Measurements from ENCODE around the gene ZNF224. TPM values are rescaled to one million over a fixed set of nuclear protein-coding genes. Genes with fewer than 3 reads are reported as not detected.
A peak's percentile ranks its signal among the peaks of the same experiment; 100 is the strongest.
"Not testable (repeated sequence)": the region's sequence is repeated elsewhere in the genome, so short reads cannot be mapped to it uniquely, and the experiment has no call there.

Gene ZNF224
- polyA plus RNA-seq, 1 experiment = 17.5 TPM

DNA sequence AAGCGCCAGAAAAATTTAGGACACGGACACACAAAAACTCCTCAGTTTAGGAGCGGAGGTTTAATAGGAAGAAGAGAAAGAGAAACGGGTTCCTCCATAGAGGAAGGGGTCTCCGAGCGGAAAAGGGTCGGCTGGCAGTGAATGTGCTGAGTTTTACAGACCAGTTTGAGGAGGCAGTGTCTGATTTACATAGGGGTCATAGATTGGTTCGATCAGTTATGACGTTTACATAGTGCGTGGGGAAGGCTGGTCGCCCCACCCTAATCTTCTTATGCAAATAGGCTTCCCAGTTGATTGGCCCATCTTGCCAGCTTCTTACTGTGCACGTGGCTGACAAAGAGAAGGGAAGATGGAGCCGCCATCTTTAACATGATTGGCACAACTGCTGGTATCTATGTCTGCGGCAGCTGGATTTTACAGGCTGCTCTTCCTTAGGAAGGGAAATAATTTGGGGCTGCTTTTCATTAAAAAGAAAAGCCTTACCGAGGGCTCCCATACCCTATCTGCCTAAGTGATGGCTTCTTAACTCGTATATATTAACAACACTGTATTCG is 17.8 kb downstream of the ZNF224 start:
- Histone ChIP-seq H3K4me3 (ENCODE audit: low read depth, low read length) (peak overlapping the region; percentile 91), H3K9me3 (ENCODE audit: control insufficient read depth, insufficient read depth, low read length) (peaks cover 20% of the 10 kb centered on the region), H3K27ac (ENCODE audit: low read depth, low read length) (peak overlapping the region; percentile 66), H3K27me3 (ENCODE audit: control insufficient read depth, insufficient read depth, low read length) (no peaks in the 10 kb centered on the region)
- TF ChIP-seq CTCF (IDR thresholded peaks at IDR 0.05; ENCODE audit: low read depth, low read length) = no peak
- POLR2A ChIA-PET = interaction anchor here (1.3 kb wide), 1 partner anchor 18 kb away, joined by 3 read pairs; the partner anchor contains the start of gene ZNF224
- CTCF ChIA-PET = interaction anchor here (0.7 kb wide), 1 partner anchor 120 kb away, joined by 3 read pairs; no protein-coding TSS in a partner anchor
- peak; percentile 67 for DNase-seq (ENCODE audit: low read depth, low spot score)

DNA sequence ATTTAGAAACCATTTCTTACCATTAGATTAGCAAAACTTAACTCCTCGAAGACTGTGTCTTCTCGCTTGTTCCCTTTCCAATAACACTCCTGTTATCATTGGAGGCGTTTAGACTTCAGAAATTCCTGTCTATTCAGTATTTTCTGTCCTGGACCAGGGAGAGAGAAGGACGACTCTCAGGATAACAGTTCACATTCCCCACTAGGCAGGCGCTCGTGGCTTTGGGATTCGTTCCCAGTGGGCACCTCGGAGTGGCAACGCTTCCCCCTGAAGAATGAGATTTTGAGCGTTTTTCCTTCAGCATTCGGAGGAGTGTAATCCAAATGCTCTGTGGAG is 18.6 kb downstream of the ZNF224 start:
- H3K27me3 ChIP-seq (ENCODE audit: control insufficient read depth, insufficient read depth, low read length) = no peaks in the 10 kb centered on the region
- ChIA-PET CTCF (no interaction called here), POLR2A (interaction anchor here (0.9 to 1.5 kb wide), 4 partner anchors 18 to 286 kb away, joined by 3 to 8 read pairs (median 5); partner anchors contain the start of genes ZNF226 and ZNF283)
- H3K4me3 ChIP-seq (ENCODE audit: low read depth, low read length) = peak overlapping the region; percentile 91
- TF ChIP-seq CTCF (IDR thresholded peaks at IDR 0.05; ENCODE audit: low read depth, low read length) = no peak
- DNase-seq (ENCODE audit: low read depth, low spot score) = no peak
- peak overlapping the region; percentile 59 for H3K27ac ChIP-seq (ENCODE audit: low read depth, low read length)
- peaks cover 12% of the 10 kb centered on the region for H3K9me3 ChIP-seq (ENCODE audit: control insufficient read depth, insufficient read depth, low read length)

GRCh38 chr19:44113138-44113783 is 19.1 kb downstream of the ZNF224 start, which contains the start of gene ZNF225:
Gene ZNF225, plus strand, starts transcription at chr19:44113399. Its CDS starts 2,429 bp downstream, at chr19:44115828.
- peak; percentile 96 for DNase-seq (ENCODE audit: low read depth, low spot score)
- Histone ChIP-seq H3K27ac (ENCODE audit: low read depth, low read length) (peak within 1 kb of the TSS; percentile 82), H3K27me3 (ENCODE audit: control insufficient read depth, insufficient read depth, low read length) (no peaks in the 10 kb centered on the region), H3K9me3 (ENCODE audit: control insufficient read depth, insufficient read depth, low read length) (peaks cover 10% of the 10 kb centered on the region), H3K4me3 (ENCODE audit: low read depth, low read length) (peak within 1 kb of the TSS; percentile 91)
- TF ChIP-seq CTCF (IDR thresholded peaks at IDR 0.05; ENCODE audit: low read depth, low read length) = no peak; the same call in 1 of the 2 replicates
- ChIA-PET CTCF (no interaction called here), POLR2A (interaction anchor here (0.9 to 1.5 kb wide), 5 partner anchors 18 to 286 kb away, joined by 3 to 8 read pairs (median 5); partner anchors contain the start of genes ZNF224, ZNF226 and ZNF283)

DNA sequence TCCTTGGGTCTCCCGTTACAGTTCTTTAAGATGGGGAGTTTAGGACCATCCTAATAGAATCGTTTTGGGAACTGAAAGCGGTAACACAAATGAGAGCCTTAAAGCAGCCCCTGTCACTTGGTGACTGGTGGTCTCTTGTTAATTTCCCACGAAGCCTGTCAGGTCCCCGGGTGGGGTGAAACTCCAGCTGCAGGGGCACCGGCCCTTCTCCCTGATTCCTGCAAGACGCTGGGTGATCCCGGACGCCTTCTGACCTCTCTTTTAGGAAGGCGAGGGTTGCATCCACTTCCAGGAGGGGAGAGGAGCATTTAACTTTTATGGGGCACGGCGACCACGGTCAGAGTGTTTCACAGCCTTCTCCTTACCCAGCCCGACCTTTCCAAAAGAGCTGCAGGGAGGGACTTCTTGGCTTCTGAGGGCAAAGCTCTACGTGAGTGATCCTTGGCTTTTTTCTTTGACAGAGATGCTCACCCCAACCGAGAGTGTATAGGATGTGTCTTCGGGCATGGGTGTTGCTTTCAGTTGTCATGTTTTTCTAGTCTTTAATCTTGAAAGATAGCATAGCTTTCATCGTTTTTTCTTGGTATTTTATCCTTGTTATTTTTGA is 19.7 kb downstream of the ZNF224 start:
- ChIA-PET CTCF (no interaction called here), POLR2A (interaction anchor here (0.9 to 1.5 kb wide), 4 partner anchors 19 to 63 kb away, joined by 3 to 8 read pairs (median 5); partner anchors contain the start of genes ZNF224 and ZNF226)
- no peaks in the 10 kb centered on the region for H3K27me3 ChIP-seq (ENCODE audit: control insufficient read depth, insufficient read depth, low read length)
- no peak for TF ChIP-seq CTCF (IDR thresholded peaks at IDR 0.05; ENCODE audit: low read depth, low read length)
- no peak for DNase-seq (ENCODE audit: low read depth, low spot score)
- peaks cover 10% of the 10 kb centered on the region for H3K9me3 ChIP-seq (ENCODE audit: control insufficient read depth, insufficient read depth, low read length)
- H3K4me3 ChIP-seq (ENCODE audit: low read depth, low read length) = peak overlapping the region; percentile 86
- peak overlapping the region; percentile 82 for H3K27ac ChIP-seq (ENCODE audit: low read depth, low read length)

- H3K9me3 ChIP-seq (ENCODE audit: control insufficient read depth, insufficient read depth, low read length); POLR2A ChIA-PET; DNase-seq (ENCODE audit: low read depth, low spot score): not testable (repeated sequence)
Measured at GRCh38 chr19:44121162-44121561, 27.0 kb downstream of the ZNF224 start.

More at GRCh38 chr19:44121162-44121561, 27.0 kb downstream of the ZNF224 start:
- H3K27ac ChIP-seq (ENCODE audit: low read depth, low read length); H3K27me3 ChIP-seq (ENCODE audit: control insufficient read depth, insufficient read depth, low read length); H3K4me3 ChIP-seq (ENCODE audit: low read depth, low read length); CTCF ChIA-PET: not testable (repeated sequence)
